Measurements from ENCODE around the gene MAP1S. TPM values are rescaled to one million over a fixed set of nuclear protein-coding genes. Genes with fewer than 3 reads are reported as not detected.
"Not testable (repeated sequence)": the region's sequence is repeated elsewhere in the genome, so short reads cannot be mapped to it uniquely, and the experiment has no call there.

MAP1S gene
- total RNA-seq, 1 donor from 2014 or later = 141 TPM

GRCh38 chr19:17758515-17758914 lies 39.2 kb downstream of the MAP1S start:
- no peak for DNase-seq (ENCODE audit: extremely low read depth, low read depth, low spot score)

- DNase-seq (ENCODE audit: extremely low read depth, low read depth, low spot score) = no peak
These were observed 41.9 kb downstream of the MAP1S start for GRCh38 chr19:17761148-17761547.

- DNase-seq (ENCODE audit: extremely low read depth, low read depth, low spot score) = no peak
These were observed 43.4 kb downstream of the MAP1S start for GRCh38 chr19:17762505-17763229.

- DNase-seq (ENCODE audit: extremely low read depth, low read depth, low spot score) = no peak
These were observed 45.1 kb downstream of the MAP1S start for GRCh38 chr19:17764348-17764747.

- DNase-seq (ENCODE audit: extremely low read depth, low read depth, low spot score) = no peak
These were observed 45.9 kb downstream of the MAP1S start for GRCh38 chr19:17765069-17765618.

GRCh38 chr19:17766543-17767131 lies 47.4 kb downstream of the MAP1S start:
- no peak for DNase-seq (ENCODE audit: extremely low read depth, low read depth, low spot score)

GRCh38 chr19:17767559-17767958 lies 48.3 kb downstream of the MAP1S start:
- DNase-seq (ENCODE audit: extremely low read depth, low read depth, low spot score) = no peak

- DNase-seq (ENCODE audit: extremely low read depth, low read depth, low spot score) = no peak
These were observed 51.3 kb downstream of the MAP1S start for GRCh38 chr19:17770613-17771012.

GRCh38 chr19:17772172-17772571 lies 52.9 kb downstream of the MAP1S start:
- no peak for DNase-seq (ENCODE audit: extremely low read depth, low read depth, low spot score)

- no peak for DNase-seq (ENCODE audit: extremely low read depth, low read depth, low spot score)
These were observed 56.1 kb downstream of the MAP1S start for GRCh38 chr19:17775245-17775927.

- no peak for DNase-seq (ENCODE audit: extremely low read depth, low read depth, low spot score)
These were observed 56.9 kb downstream of the MAP1S start for GRCh38 chr19:17775991-17776803.

GRCh38 chr19:17777840-17778239 lies 58.6 kb downstream of the MAP1S start:
- DNase-seq (ENCODE audit: extremely low read depth, low read depth, low spot score) = not testable (repeated sequence)

- no peak for DNase-seq (ENCODE audit: extremely low read depth, low read depth, low spot score)
These were observed 59.1 kb downstream of the MAP1S start for GRCh38 chr19:17778251-17778967.

- no peak for DNase-seq (ENCODE audit: extremely low read depth, low read depth, low spot score)
These were observed 60.0 kb downstream of the MAP1S start for GRCh38 chr19:17778968-17779929.

GRCh38 chr19:17780781-17781180 lies 61.5 kb downstream of the MAP1S start:
- no peak for DNase-seq (ENCODE audit: extremely low read depth, low read depth, low spot score)

- not testable (repeated sequence) for DNase-seq (ENCODE audit: extremely low read depth, low read depth, low spot score)
These were observed 64.4 kb downstream of the MAP1S start for GRCh38 chr19:17783721-17784120.
